Neuronal stem cell (in vitro differentiated cells): Measurements from ENCODE around the gene ATP6V1G2. TPM values are rescaled to one million over a fixed set of nuclear protein-coding genes. Genes with fewer than 3 reads are reported as not detected.
A peak's percentile ranks its signal among the peaks of the same experiment; 100 is the strongest.

Source experiments
- DNase-seq: peaks from one replicate; pipeline ENCODE4 v3.0.0-alpha.2; 2013; ENCODE audit warnings: low spot score
- H2AFZ ChIP-seq: one replicate; pipeline ENCODE4 v1.6.1; 2013; ENCODE audit warnings: mild to moderate bottlenecking, low read length, inconsistent platforms
- H2AK5ac ChIP-seq: 2 replicates; pipeline ENCODE4 v1.6.1; 2013; ENCODE audit warnings: low read depth, mild to moderate bottlenecking, inconsistent platforms, low read length, moderate library complexity, mixed read lengths
- H2BK120ac ChIP-seq: 2 replicates; pipeline ENCODE4 v1.6.1; 2013; ENCODE audit warnings: low read depth, mild to moderate bottlenecking, inconsistent platforms, low read length, moderate library complexity, mixed read lengths
- H2BK12ac ChIP-seq: one replicate; pipeline ENCODE4 v1.6.1; 2013; ENCODE audit warnings: low read length, inconsistent platforms
- H2BK15ac ChIP-seq: 2 replicates; pipeline ENCODE4 v1.6.1; 2013; ENCODE audit warnings: mild to moderate bottlenecking, low read length, inconsistent platforms, mixed read lengths
- H2BK5ac ChIP-seq: one replicate; pipeline ENCODE4 v1.6.1; 2013; ENCODE audit warnings: inconsistent platforms, mild to moderate bottlenecking, low read length, moderate library complexity
- H3K14ac ChIP-seq: one replicate; pipeline ENCODE4 v1.6.1; 2013; ENCODE audit warnings: low read length, inconsistent platforms
- H3K18ac ChIP-seq: 2 replicates; pipeline ENCODE4 v1.6.1; 2013; ENCODE audit warnings: low read length, inconsistent platforms
- H3K23ac ChIP-seq: 2 replicates; pipeline ENCODE4 v1.6.1; 2013; ENCODE audit warnings: low read depth, mild to moderate bottlenecking, mixed read lengths, low read length, inconsistent platforms; ENCODE audit not compliant: poor library complexity
- H3K27ac ChIP-seq: replicated peaks from 3 replicates; pipeline ENCODE4 v1.5.1; 2013; ENCODE audit warnings: low read length, inconsistent platforms
- H3K27me3 ChIP-seq, 3 experiments: 2 replicates each; pipeline ENCODE4 v1.6.1; 2013; ENCODE audit warnings: low read length in 3 of 3, mild to moderate bottlenecking in 2 of 3, inconsistent platforms in 1 of 3, low read depth in 1 of 3, mixed read lengths in 1 of 3, moderate library complexity in 1 of 3; ENCODE audit not compliant: control insufficient read depth in 3 of 3, insufficient read depth in 3 of 3
- H3K36me3 ChIP-seq, 2 donors: replicated peaks in 1 of 2; 2 replicates each; pipeline ENCODE4 v1.6.1; 2013; ENCODE audit warnings: low read length in 2 of 2; ENCODE audit not compliant: control insufficient read depth in 2 of 2, insufficient read depth in 2 of 2
- H3K4ac ChIP-seq: 2 replicates; pipeline ENCODE4 v1.6.1; 2013; ENCODE audit warnings: inconsistent platforms, mild to moderate bottlenecking, low read length, moderate library complexity
- H3K4me1 ChIP-seq, 2 donors: 1 replicate in 1 of 2; 2 replicates in 1 of 2; pipeline ENCODE4 v1.6.1; 2013; ENCODE audit warnings: low read length in 2 of 2, low read depth in 1 of 2; ENCODE audit not compliant: control insufficient read depth in 2 of 2, insufficient read depth in 1 of 2
- H3K4me2 ChIP-seq: one replicate; pipeline ENCODE4 v1.6.1; 2013; ENCODE audit warnings: mild to moderate bottlenecking, low read length, inconsistent platforms; ENCODE audit not compliant: insufficient read depth, poor library complexity, severe bottlenecking
- H3K4me3 ChIP-seq, 2 donors: 2 replicates each; pipeline ENCODE4 v1.5.1; 2013; ENCODE audit warnings: low read length in 2 of 2, mild to moderate bottlenecking in 2 of 2, inconsistent platforms in 1 of 2, moderate library complexity in 1 of 2
- H3K79me1 ChIP-seq: one replicate; pipeline ENCODE4 v1.6.1; 2013; ENCODE audit warnings: low read depth, mild to moderate bottlenecking, inconsistent platforms, low read length, moderate library complexity
- H3K9ac ChIP-seq: one replicate; pipeline ENCODE4 v1.6.1; 2013; ENCODE audit warnings: mild to moderate bottlenecking, low read depth, low read length, inconsistent platforms; ENCODE audit not compliant: poor library complexity
- H3K9me3 ChIP-seq, 2 donors: replicated peaks in 1 of 2; 2 replicates each; pipeline versions ENCODE3 to v1.6.1; 2013; ENCODE audit warnings: low read length in 2 of 2, mild to moderate bottlenecking in 2 of 2, inconsistent platforms in 1 of 2, low read depth in 1 of 2, mixed read lengths in 1 of 2, moderate library complexity in 1 of 2; ENCODE audit not compliant: control insufficient read depth in 2 of 2, insufficient read depth in 1 of 2
- H4K8ac ChIP-seq: one replicate; pipeline ENCODE4 v1.6.1; 2013; ENCODE audit warnings: low read depth, mild to moderate bottlenecking, inconsistent platforms, low read length, moderate library complexity
- H4K91ac ChIP-seq: one replicate; pipeline ENCODE4 v1.6.1; 2013; ENCODE audit warnings: low read length, low read depth, mild to moderate bottlenecking, inconsistent platforms; ENCODE audit not compliant: poor library complexity
- WGBS, 2 donors: extraction: QIAGEN DNeasy Blood & Tissue Kit; methylation state at CpG; one replicate each; pipeline ENCODE4 v1.1.7; 2013; ENCODE audit warnings: missing lambda C conversion rate in 2 of 2, mixed read lengths in 1 of 2; ENCODE audit not compliant: insufficient read length in 2 of 2, insufficient replicate concordance in 1 of 2; ENCODE audit errors: extremely low coverage in 2 of 2; 5-methylcytosine and 5-hydroxymethylcytosine counted together
- small RNA-seq: library from polyadenylated mRNA; stranded (forward); fragments of <200 nt; extraction: miRNeasy Mini kit (QIAGEN cat#:217004); gene quantifications from one replicate; pipeline ENCODE3, GENCODE V24; 2013; ENCODE audit not compliant: insufficient read depth

Gene ATP6V1G2

DNA sequence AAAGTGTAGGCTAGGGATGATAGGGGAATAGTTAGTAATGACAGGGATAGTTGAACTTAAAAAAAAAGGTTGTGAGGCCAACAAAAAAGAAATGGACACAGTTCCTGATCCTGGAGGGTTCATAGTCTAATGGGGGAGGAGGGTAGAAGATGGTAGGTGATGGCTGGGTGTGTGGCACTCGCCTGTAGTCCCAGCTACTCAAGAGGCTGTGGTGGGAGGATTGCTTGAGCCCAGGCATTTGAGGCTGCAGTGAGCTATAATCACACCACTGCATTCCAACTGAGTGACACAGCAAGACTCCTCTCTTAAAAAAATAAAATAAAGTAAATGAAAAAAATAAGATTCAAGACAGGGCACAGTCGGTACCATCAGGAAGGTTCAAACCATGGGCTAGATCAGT lies 50.8 kb downstream of the ATP6V1G2 start:
- no CpG with 5 or more reads among the region's 2 CpGs for WGBS, 2 donors
- Histone ChIP-seq H3K4me3 (no peak overlapping the region), H3K4ac (no peak overlapping the region), H2BK120ac (no peak overlapping the region), H2BK15ac (no peak overlapping the region), H2AK5ac (no peak overlapping the region), H2BK5ac (no peak overlapping the region), H3K36me3 (no peaks in the 10 kb centered on the region), H3K9me3 (no peaks in the 10 kb centered on the region), H3K27ac (no peak overlapping the region), H3K9ac (no peak overlapping the region), H4K8ac (no peak overlapping the region), H2BK12ac (no peak overlapping the region), H3K4me2 (no peak overlapping the region), H3K27me3 (peaks cover 0 to 75% (median 28%) of the 10 kb centered on the region in 3 experiments), H3K79me1 (no peaks in the 10 kb centered on the region), H4K91ac (no peak overlapping the region), H2AFZ (no peak overlapping the region), H3K18ac (no peak overlapping the region), H3K23ac (no peak overlapping the region), H3K14ac (no peak overlapping the region), H3K4me1 (peaks cover 0 to 11% of the 10 kb centered on the region in 2 donors)
- no peak for DNase-seq

Small RNA genes within 50 kb of the gene (small RNA-seq; reads per million reads assigned to genes)
- gene AL663061.1 (not detected), gene RF00019 (not detected), gene SNORD117 (610 reads per million, percentile 99 among the genes with 10 or more reads in this experiment), gene SNORD84 (not detected)
